HG03159 (cell line): Measurements from ENCODE around the gene AQR.
"Not testable (repeated sequence)": the region's sequence is repeated elsewhere in the genome, so short reads cannot be mapped to it uniquely, and the experiment has no call there.

Experiments used
- ATAC-seq: cut with Tn5 transposase; IDR thresholded peaks from one replicate; pipeline ENCODE4 v1.9.1; 2021; ENCODE audit warnings: mild to moderate bottlenecking, moderate library complexity; ENCODE audit not compliant: unreplicated experiment

AQR gene

GRCh38 chr15:34964277-34964676, 5.3 kb downstream of the AQR start:
- no peak for ATAC-seq

- no peak for ATAC-seq
Measured at GRCh38 chr15:34953851-34954250, 15.7 kb downstream of the AQR start.

- no peak for ATAC-seq
Measured at GRCh38 chr15:34952481-34952880, 17.1 kb downstream of the AQR start.

- no peak for ATAC-seq
Measured at GRCh38 chr15:34951993-34952392, 17.5 kb downstream of the AQR start.

- no peak for ATAC-seq
Measured at GRCh38 chr15:34944936-34945335, 24.6 kb downstream of the AQR start.

- ATAC-seq = no peak
Measured at GRCh38 chr15:34943711-34944110, 25.8 kb downstream of the AQR start.

- not testable (repeated sequence) for ATAC-seq
Measured at GRCh38 chr15:34943264-34943663, 26.3 kb downstream of the AQR start.

GRCh38 chr15:34942363-34942762, 27.2 kb downstream of the AQR start:
- no peak for ATAC-seq

- no peak for ATAC-seq
Measured at GRCh38 chr15:34941831-34942230, 27.7 kb downstream of the AQR start.

GRCh38 chr15:34941185-34941698, 28.3 kb downstream of the AQR start:
- no peak for ATAC-seq

- ATAC-seq = no peak
Measured at GRCh38 chr15:34933432-34933975, 36.0 kb downstream of the AQR start.

- not testable (repeated sequence) for ATAC-seq
Measured at GRCh38 chr15:34928349-34928748, 41.2 kb downstream of the AQR start.

- ATAC-seq = no peak
Measured at GRCh38 chr15:34927726-34928125, 41.8 kb downstream of the AQR start.

- ATAC-seq = no peak
Measured at GRCh38 chr15:34914317-34914716, 55.2 kb downstream of the AQR start.

GRCh38 chr15:34905047-34905446, 64.5 kb downstream of the AQR start:
- no peak for ATAC-seq

- no peak for ATAC-seq
Measured at GRCh38 chr15:34904527-34904926, 65.0 kb downstream of the AQR start.

- ATAC-seq = no peak
Measured at GRCh38 chr15:34900748-34901147, 68.8 kb downstream of the AQR start.

GRCh38 chr15:34896183-34896582, 73.4 kb downstream of the AQR start:
- no peak for ATAC-seq

GRCh38 chr15:34893967-34894366, 75.6 kb downstream of the AQR start:
- ATAC-seq = no peak

GRCh38 chr15:34892963-34893591, 76.5 kb downstream of the AQR start:
- no peak for ATAC-seq

- ATAC-seq = no peak
Measured at GRCh38 chr15:34890424-34890823, 79.1 kb downstream of the AQR start.

GRCh38 chr15:34889476-34889875, 80.1 kb downstream of the AQR start:
- ATAC-seq = no peak

- ATAC-seq = no peak
Measured at GRCh38 chr15:34886134-34886533, 83.4 kb downstream of the AQR start.
